ENCODE data around the gene STIM2.

DNA sequence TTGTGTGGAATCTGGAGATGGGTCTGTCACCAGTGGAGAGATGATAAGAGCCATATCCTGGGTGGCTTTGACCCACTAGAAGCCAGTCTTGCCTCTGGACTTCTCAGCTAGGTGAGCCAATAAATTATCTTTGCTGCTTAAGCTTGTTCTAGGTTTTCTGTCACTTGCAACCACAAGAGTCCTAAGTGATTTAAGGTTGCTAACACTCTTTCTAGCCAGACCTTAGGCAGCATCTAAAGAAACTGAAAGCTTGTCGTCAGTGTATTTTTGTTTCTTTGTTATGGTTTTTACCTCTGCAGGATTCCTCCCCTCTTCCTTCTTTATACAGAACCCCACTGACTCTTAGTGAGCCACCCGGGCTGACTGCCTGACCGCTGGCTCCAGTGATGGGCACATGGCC, 37.1 kb upstream of the STIM2 start:
- TF ChIP-seq, protein P1, sequence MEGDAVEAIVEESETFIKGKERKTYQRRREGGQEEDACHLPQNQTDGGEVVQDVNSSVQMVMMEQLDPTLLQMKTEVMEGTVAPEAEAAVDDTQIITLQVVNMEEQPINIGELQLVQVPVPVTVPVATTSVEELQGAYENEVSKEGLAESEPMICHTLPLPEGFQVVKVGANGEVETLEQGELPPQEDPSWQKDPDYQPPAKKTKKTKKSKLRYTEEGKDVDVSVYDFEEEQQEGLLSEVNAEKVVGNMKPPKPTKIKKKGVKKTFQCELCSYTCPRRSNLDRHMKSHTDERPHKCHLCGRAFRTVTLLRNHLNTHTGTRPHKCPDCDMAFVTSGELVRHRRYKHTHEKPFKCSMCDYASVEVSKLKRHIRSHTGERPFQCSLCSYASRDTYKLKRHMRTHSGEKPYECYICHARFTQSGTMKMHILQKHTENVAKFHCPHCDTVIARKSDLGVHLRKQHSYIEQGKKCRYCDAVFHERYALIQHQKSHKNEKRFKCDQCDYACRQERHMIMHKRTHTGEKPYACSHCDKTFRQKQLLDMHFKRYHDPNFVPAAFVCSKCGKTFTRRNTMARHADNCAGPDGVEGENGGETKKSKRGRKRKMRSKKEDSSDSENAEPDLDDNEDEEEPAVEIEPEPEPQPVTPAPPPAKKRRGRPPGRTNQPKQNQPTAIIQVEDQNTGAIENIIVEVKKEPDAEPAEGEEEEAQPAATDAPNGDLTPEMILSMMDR (IDR thresholded peaks at IDR 0.05) = no peak
- TF ChIP-seq EZH2 (IDR thresholded peaks at IDR 0.05) (no peak), EZH2phosphoT487 (IDR thresholded peaks at IDR 0.05) (no peak)

All from neural progenitor cell (in vitro differentiated cells).